Measurements from ENCODE around the gene NAIF1.

DNA sequence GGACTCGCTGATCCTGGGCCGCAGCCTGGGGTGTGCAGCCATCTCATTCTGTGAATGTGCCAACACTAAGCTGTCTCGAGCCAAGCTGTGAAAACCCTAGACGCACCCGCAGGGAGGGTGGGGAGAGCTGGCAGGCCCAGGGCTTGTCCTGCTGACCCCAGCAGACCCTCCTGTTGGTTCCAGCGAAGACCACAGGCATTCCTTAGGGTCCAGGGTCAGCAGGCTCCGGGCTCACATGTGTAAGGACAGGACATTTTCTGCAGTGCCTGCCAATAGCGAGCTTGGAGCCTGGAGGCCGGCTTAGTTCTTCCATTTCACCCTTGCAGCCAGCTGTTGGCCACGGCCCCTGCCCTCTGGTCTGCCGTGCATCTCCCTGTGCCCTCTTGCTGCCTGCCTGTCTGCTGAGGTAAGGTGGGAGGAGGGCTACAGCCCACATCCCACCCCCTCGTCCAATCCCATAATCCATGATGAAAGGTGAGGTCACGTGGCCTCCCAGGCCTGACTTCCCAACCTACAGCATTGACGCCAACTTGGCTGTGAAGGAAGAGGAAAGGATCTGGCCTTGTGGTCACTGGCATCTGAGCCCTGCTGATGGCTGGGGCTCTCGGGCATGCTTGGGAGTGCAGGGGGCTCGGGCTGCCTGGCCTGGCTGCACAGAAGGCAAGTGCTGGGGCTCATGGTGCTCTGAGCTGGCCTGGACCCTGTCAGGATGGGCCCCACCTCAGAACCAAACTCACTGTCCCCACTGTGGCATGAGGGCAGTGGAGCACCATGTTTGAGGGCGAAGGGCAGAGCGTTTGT, 40.5 kb upstream of the NAIF1 start:
- TF ChIP-seq, protein P1, sequence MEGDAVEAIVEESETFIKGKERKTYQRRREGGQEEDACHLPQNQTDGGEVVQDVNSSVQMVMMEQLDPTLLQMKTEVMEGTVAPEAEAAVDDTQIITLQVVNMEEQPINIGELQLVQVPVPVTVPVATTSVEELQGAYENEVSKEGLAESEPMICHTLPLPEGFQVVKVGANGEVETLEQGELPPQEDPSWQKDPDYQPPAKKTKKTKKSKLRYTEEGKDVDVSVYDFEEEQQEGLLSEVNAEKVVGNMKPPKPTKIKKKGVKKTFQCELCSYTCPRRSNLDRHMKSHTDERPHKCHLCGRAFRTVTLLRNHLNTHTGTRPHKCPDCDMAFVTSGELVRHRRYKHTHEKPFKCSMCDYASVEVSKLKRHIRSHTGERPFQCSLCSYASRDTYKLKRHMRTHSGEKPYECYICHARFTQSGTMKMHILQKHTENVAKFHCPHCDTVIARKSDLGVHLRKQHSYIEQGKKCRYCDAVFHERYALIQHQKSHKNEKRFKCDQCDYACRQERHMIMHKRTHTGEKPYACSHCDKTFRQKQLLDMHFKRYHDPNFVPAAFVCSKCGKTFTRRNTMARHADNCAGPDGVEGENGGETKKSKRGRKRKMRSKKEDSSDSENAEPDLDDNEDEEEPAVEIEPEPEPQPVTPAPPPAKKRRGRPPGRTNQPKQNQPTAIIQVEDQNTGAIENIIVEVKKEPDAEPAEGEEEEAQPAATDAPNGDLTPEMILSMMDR (IDR thresholded peaks at IDR 0.05; ENCODE audit: low read depth, low read length) = no peak
- TF ChIP-seq EZH2phosphoT487 (IDR thresholded peaks at IDR 0.05; ENCODE audit: low read depth) = no peak
